CD8-positive, alpha-beta memory T cell (primary cell): ENCODE results near the gene TEAD3. TPM values are rescaled to one million over a fixed set of nuclear protein-coding genes. Genes with fewer than 3 reads are reported as not detected.
A peak's percentile ranks its signal among the peaks of the same experiment; 100 is the strongest.

ENCODE experiments used
- CTCF ChIA-PET: fragments of 350-600 bp; sonication (Branson Sonifier 250); formaldehyde crosslinking; loops from one replicate; lab custom pipeline; 2021; ENCODE audit warnings: antibody characterized with exemption; lab: Charles Lee
- POLR2A ChIA-PET: fragments of 350-600 bp; sonication (Branson Sonifier 250); formaldehyde crosslinking; loops from one replicate; lab custom pipeline; 2021; ENCODE audit warnings: antibody characterized with exemption; lab: Charles Lee
- DNase-seq, 5 donors: peaks; one replicate each; pipeline versions ENCODE4 v3.0.0 to v3.0.0-alpha.2; 2020 to 2022; ENCODE audit warnings: mixed read lengths in 1 of 5
- H3K27ac ChIP-seq: one replicate; pipeline ENCODE4 v1.7.0; 2013; ENCODE audit warnings: low read depth, mild to moderate bottlenecking, low read length, moderate library complexity
- H3K27me3 ChIP-seq: 2 replicates; pipeline ENCODE4 v1.7.0; 2013; ENCODE audit warnings: low read length, mild to moderate bottlenecking; ENCODE audit not compliant: insufficient read depth, poor library complexity, severe bottlenecking
- H3K36me3 ChIP-seq: 2 replicates; pipeline ENCODE4 v1.7.0; 2013; ENCODE audit warnings: mild to moderate bottlenecking, low read length, moderate library complexity; ENCODE audit not compliant: insufficient read depth
- H3K4me1 ChIP-seq: 2 replicates; pipeline ENCODE4 v1.7.0; 2013; ENCODE audit warnings: mild to moderate bottlenecking, low read length, moderate library complexity; ENCODE audit not compliant: insufficient read depth
- H3K4me3 ChIP-seq: 2 replicates; pipeline ENCODE4 v1.7.0; 2013; ENCODE audit warnings: mild to moderate bottlenecking, low read length
- H3K9me3 ChIP-seq: 2 replicates; pipeline ENCODE4 v1.7.0; 2013; ENCODE audit warnings: mild to moderate bottlenecking, low read length
- H3K27ac Mint-ChIP-seq, 8 donors: one replicate each; pipeline ENCODE4 v1.8.0; 2020 to 2021; ENCODE audit warnings: mixed read lengths in 8 of 8, mild to moderate bottlenecking in 6 of 8, inconsistent platforms in 3 of 8, moderate library complexity in 3 of 8
- H3K27me3 Mint-ChIP-seq, 2 donors: one replicate each; pipeline ENCODE4 v1.8.0; 2020 to 2021; ENCODE audit warnings: mixed read lengths in 2 of 2, mild to moderate bottlenecking in 1 of 2, moderate library complexity in 1 of 2
- H3K36me3 Mint-ChIP-seq, 3 donors: one replicate each; pipeline ENCODE4 v1.8.0; 2020 to 2021; ENCODE audit warnings: mixed read lengths in 3 of 3, inconsistent platforms in 1 of 3, mild to moderate bottlenecking in 1 of 3
- H3K4me1 Mint-ChIP-seq, 3 donors: one replicate each; pipeline ENCODE4 v1.8.0; 2020 to 2021; ENCODE audit warnings: mixed read lengths in 3 of 3, inconsistent platforms in 1 of 3, mild to moderate bottlenecking in 1 of 3
- H3K4me3 Mint-ChIP-seq, 7 donors: one replicate each; pipeline ENCODE4 v1.8.0; 2020 to 2021; ENCODE audit warnings: mixed read lengths in 7 of 7, mild to moderate bottlenecking in 6 of 7, moderate library complexity in 4 of 7, inconsistent platforms in 2 of 7
- H3K9me3 Mint-ChIP-seq, 5 donors: one replicate each; pipeline ENCODE4 v1.8.0; 2020 to 2022; ENCODE audit warnings: mixed read lengths in 5 of 5, mild to moderate bottlenecking in 3 of 5, moderate library complexity in 2 of 5, inconsistent platforms in 1 of 5
- polyA plus RNA-seq: library from polyadenylated mRNA; unstranded; fragments of 300-500 nt; fragmentation: Illumina TruSeq; gene quantifications from one replicate; pipeline ENCODE4 v1.2.3, GENCODE V29; 2021
- total RNA-seq, 2 experiments: library from RNA; stranded (reverse); gene quantifications; one replicate each; pipeline ENCODE4 v1.2.3, GENCODE V29; 2021

The TEAD3 gene
- total and polyA plus RNA-seq, 3 experiments from 2014 or later, result 0.25 to 0.90 (median 0.53) TPM

DNA sequence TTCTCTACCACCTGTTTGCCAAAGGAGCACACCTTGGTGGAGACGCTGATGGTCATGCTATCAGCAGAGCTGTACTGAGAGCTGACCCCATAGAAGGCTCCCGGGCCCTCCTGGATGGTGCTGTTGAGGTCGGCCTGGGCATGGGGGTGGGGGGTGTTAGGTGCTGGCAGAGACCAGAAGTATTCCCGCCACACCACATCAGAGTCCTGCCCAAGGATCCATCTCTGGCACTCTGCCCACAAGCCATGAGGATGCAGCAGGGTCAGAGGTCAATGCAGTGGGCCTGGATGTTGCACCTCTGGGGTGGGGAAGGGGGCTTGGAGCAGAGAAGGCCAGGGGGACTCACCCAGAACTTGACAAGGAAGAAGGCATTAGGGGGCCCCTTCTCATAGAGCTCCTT lies 21.3 kb downstream of the TEAD3 start:
- no peaks in the 10 kb centered on the region for H3K27me3 Mint-ChIP-seq
- Histone ChIP-seq H3K4me3 (no peak overlapping the region), H3K27ac (no peak overlapping the region), H3K9me3 (no peaks in the 10 kb centered on the region), H3K4me1 (peaks cover 16% of the 10 kb centered on the region), H3K27me3 (no peaks in the 10 kb centered on the region), H3K36me3 (peaks cover 25% of the 10 kb centered on the region)
- peaks cover 0 to 33% (median 5%) of the 10 kb centered on the region in 3 donors for H3K36me3 Mint-ChIP-seq
- H3K4me1 Mint-ChIP-seq, result peaks cover 14 to 23% (median 20%) of the 10 kb centered on the region in 3 donors
- no peaks in the 10 kb centered on the region for H3K9me3 Mint-ChIP-seq
- H3K27ac Mint-ChIP-seq, result no peak overlapping the region
- POLR2A ChIA-PET, result no interaction called here
- no peak for DNase-seq
- H3K4me3 Mint-ChIP-seq, result no peak overlapping the region
- CTCF ChIA-PET, result no interaction called here

DNA sequence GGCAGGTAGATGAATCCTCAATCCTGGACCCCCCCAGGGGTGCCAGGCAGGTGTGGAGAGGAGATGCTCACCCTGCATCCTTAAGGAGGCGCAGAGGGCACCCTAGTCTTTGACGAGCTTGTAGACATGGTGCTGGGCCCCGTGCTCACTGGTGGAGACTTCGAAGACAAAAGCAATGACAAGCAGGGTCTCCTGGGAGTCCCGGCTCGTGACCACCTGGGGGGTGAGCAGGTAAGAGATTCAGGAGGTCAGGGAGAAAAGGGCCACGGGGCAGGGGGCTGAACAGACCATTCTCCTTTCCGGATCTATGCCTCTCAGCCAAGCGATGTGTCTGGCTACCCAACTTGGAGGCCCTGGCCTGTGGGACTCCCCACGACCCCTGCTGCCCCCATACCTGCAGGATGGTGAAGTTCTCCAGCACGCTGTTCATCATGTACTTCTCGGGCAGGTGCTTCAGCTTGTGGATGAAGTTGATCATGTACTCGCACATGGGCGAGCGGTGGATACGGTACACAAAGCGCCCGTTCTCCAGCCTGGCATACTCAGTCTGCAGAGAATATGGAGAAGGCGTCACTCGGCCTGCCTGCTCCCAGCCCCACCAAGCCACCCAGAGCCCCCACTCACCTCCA lies 21.8 kb downstream of the TEAD3 start:
- peaks cover 19 to 28% (median 25%) of the 10 kb centered on the region in 3 donors for H3K4me1 Mint-ChIP-seq
- peaks cover 22% of the 10 kb centered on the region for H3K4me1 ChIP-seq
- no peaks in the 10 kb centered on the region for H3K27me3 Mint-ChIP-seq
- peak overlapping the region in 1 of 8 donors; percentile 50 for H3K27ac Mint-ChIP-seq
- no peaks in the 10 kb centered on the region for H3K9me3 ChIP-seq
- peaks cover 25% of the 10 kb centered on the region for H3K36me3 ChIP-seq
- no peak overlapping the region for H3K4me3 Mint-ChIP-seq
- ChIA-PET CTCF (no interaction called here), POLR2A (no interaction called here)
- no peak overlapping the region for H3K27ac ChIP-seq
- H3K4me3 ChIP-seq, result no peak overlapping the region
- DNase-seq, result no peak
- no peaks in the 10 kb centered on the region for H3K9me3 Mint-ChIP-seq
- H3K27me3 ChIP-seq, result no peaks in the 10 kb centered on the region
- H3K36me3 Mint-ChIP-seq, result peaks cover 0 to 39% (median 5%) of the 10 kb centered on the region in 3 donors

DNA sequence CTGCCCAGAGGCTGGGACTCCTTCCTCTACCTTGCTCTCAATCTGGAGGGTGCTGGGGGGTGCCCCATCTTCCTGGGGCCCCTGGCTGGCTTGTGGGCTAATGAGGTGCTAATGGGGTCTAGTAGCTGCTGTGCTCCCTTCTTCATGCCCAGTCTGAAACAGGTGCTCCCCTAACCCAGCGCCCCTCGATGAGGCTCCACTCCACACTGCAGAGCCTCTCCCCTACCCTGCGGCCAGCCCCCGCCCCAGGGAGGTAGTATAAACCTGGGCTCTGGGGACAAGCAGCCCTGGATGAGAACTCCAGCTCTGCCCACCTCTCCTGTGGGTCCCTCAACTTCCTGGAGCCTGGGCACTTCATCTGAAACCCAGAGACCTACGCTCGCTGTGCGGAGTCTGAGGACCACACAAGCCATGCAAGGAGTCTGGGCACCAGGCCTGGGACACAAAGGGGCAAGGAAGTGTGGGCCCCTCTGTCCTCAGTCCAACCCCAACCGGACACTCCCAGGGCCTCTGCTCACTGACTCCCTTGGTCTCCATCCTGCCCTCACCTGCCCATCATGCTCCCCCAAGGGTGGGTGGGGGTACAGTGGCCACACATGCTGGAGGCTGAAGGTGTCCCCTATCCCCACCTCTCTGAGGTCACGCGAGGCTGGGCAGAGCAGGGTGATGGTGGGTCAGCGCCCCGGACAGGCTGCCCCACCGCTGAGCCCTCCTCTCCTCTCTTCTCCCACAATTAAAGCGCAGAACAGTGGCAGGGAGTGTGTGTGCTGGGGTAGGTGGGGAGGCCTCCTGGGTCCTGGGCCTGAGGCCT lies 22.5 kb downstream of the TEAD3 start:
- Mint-ChIP-seq H3K4me1 (peaks cover 26 to 35% (median 32%) of the 10 kb centered on the region in 3 donors), H3K36me3 (peaks cover 0 to 46% (median 9%) of the 10 kb centered on the region in 3 donors), H3K27me3 (peaks cover 0 to 2% of the 10 kb centered on the region in 2 donors), H3K4me3 (no peak overlapping the region), H3K27ac (peak overlapping the region in 3 of 8 donors; percentile 34 to 73 (median 56)), H3K9me3 (no peaks in the 10 kb centered on the region)
- H3K27me3 ChIP-seq, result no peaks in the 10 kb centered on the region
- H3K4me1 ChIP-seq, result peaks cover 29% of the 10 kb centered on the region
- no peaks in the 10 kb centered on the region for H3K9me3 ChIP-seq
- POLR2A ChIA-PET, result no interaction called here
- CTCF ChIA-PET, result no interaction called here
- H3K36me3 ChIP-seq, result peaks cover 25% of the 10 kb centered on the region
- no peak for DNase-seq
- no peak overlapping the region for H3K4me3 ChIP-seq
- no peak overlapping the region for H3K27ac ChIP-seq

DNA sequence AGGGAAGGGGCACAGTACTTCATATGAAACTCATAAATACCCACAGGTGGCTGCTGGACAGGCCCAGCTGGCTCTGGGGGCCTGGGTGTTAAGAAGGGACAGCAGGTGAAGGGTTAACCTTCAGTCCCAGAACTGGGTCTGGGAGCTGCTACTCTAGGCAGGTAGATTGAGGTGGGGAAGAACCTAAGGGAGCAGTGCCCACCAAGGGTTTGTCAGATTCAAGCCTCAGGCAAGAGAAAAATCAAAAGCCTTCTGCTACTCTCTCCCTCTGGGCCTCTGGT lies 23.1 kb downstream of the TEAD3 start:
- Mint-ChIP-seq H3K27ac (peak overlapping the region in 2 of 8 donors; percentile 34 to 56), H3K9me3 (no peaks in the 10 kb centered on the region), H3K27me3 (peaks cover 0 to 4% of the 10 kb centered on the region in 2 donors), H3K4me3 (no peak overlapping the region), H3K36me3 (peaks cover 0 to 51% (median 10%) of the 10 kb centered on the region in 3 donors), H3K4me1 (peaks cover 28 to 37% (median 34%) of the 10 kb centered on the region in 3 donors)
- CTCF ChIA-PET, result interaction anchor here (0.8 kb wide), 1 partner anchor 24 kb away, joined by 3 read pairs; no protein-coding TSS in a partner anchor
- Histone ChIP-seq H3K4me1 (peaks cover 32% of the 10 kb centered on the region), H3K36me3 (peaks cover 25% of the 10 kb centered on the region), H3K27me3 (no peaks in the 10 kb centered on the region), H3K4me3 (no peak overlapping the region), H3K27ac (no peak overlapping the region), H3K9me3 (no peaks in the 10 kb centered on the region)
- DNase-seq, result no peak
- POLR2A ChIA-PET, result interaction anchor here (0.8 kb wide), 1 partner anchor 20 kb away, joined by 3 read pairs; no protein-coding TSS in a partner anchor

DNA sequence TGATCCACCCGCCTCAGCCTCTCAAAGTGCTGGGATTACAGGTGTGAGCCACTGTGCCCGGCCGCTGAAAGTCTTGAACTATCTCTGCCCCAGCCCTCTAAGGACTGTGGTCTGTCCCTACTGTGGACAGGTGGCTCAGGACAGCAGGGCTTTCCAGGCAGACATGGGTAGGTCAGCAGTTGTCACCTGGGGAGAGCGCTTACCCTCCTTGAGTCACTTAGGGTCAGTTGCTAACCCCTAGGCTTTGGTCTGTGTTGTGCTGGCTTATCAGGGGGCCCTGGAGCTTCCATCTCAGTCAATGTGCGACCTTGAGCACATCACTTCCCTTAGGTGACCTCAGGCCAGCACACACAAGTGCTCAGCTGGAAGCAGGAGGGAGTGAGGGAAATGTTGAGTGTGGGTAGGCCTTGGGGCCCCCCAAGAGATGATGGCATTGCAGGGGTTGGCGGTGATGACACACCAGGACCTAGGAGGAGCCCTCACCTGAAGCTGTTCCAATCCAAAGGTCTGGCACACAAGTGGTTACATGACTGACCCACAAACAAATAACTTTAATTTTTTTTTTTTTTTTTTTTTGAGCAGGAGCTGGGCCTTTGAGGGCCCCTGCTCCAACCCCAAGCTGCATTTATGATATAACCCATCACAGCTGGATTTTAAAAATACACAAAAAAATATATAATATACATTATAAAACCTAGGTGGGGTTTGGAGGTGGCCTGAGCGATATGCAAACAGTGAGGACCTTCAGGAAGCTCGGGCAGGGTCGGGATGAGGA lies 23.6 kb downstream of the TEAD3 start:
- peaks cover 0 to 57% (median 10%) of the 10 kb centered on the region in 3 donors for H3K36me3 Mint-ChIP-seq
- Histone ChIP-seq H3K4me3 (no peak overlapping the region), H3K27me3 (no peaks in the 10 kb centered on the region), H3K9me3 (no peaks in the 10 kb centered on the region), H3K27ac (no peak overlapping the region), H3K4me1 (peaks cover 32% of the 10 kb centered on the region), H3K36me3 (peaks cover 25% of the 10 kb centered on the region)
- POLR2A ChIA-PET, result interaction anchor here (0.6 to 0.8 kb wide), 2 partner anchors 20 to 134 kb away, joined by 3 to 4 read pairs; no protein-coding TSS in a partner anchor
- peaks cover 28 to 37% (median 34%) of the 10 kb centered on the region in 3 donors for H3K4me1 Mint-ChIP-seq
- H3K27me3 Mint-ChIP-seq, result peaks cover 0 to 5% of the 10 kb centered on the region in 2 donors
- no peak for DNase-seq
- H3K9me3 Mint-ChIP-seq, result no peaks in the 10 kb centered on the region
- H3K27ac Mint-ChIP-seq, result peak overlapping the region in 1 of 8 donors; percentile 56
- no peak overlapping the region for H3K4me3 Mint-ChIP-seq
- CTCF ChIA-PET, result interaction anchor here (0.8 to 1.6 kb wide), 2 partner anchors 9 to 24 kb away, joined by 3 read pairs; no protein-coding TSS in a partner anchor

DNA sequence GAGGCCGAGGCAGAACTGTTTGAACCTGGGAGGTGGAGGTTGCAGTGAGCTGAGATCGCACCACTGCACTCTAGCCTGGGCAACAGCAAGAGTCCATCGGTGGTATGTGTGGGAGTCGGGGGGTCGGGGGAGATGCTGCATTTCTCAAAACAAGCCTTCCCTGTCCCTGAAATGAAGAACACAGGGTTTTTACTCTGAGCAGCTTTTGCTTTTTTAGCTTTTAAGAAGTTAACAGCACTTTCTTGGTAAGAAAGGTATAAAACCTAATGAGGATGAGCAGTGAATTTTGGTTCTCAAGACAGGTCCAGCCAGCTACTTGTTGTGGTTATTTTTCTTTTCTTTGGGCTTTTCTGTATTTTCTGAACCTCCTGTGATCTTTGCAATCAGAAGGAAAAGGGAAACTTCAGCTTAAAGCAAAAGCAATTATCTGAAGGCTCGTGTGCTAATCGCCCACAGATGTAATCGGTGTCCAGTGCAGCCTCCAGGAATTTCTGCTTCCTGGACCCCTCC lies 25.0 kb downstream of the TEAD3 start:
- Histone ChIP-seq H3K27me3 (no peaks in the 10 kb centered on the region), H3K4me1 (peaks cover 39% of the 10 kb centered on the region), H3K36me3 (peaks cover 25% of the 10 kb centered on the region), H3K27ac (peak overlapping the region; percentile 11), H3K4me3 (no peak overlapping the region), H3K9me3 (no peaks in the 10 kb centered on the region)
- H3K9me3 Mint-ChIP-seq, result no peaks in the 10 kb centered on the region
- CTCF ChIA-PET, result interaction anchor here (0.8 to 2.0 kb wide), 4 partner anchors 8 to 264 kb away, joined by 3 to 7 read pairs (median 4); partner anchors contain the start of gene DEF6
- POLR2A ChIA-PET, result no interaction called here
- H3K27ac Mint-ChIP-seq, result peak overlapping the region in 7 of 8 donors; percentile 37 to 99 (median 68)
- H3K4me3 Mint-ChIP-seq, result peak overlapping the region in 3 of 7 donors; percentile 24 to 96 (median 38)
- peaks cover 0 to 62% (median 12%) of the 10 kb centered on the region in 3 donors for H3K36me3 Mint-ChIP-seq
- peaks cover 35 to 46% (median 41%) of the 10 kb centered on the region in 3 donors for H3K4me1 Mint-ChIP-seq
- DNase-seq, result no peak
- peaks cover 0 to 5% of the 10 kb centered on the region in 2 donors for H3K27me3 Mint-ChIP-seq

DNA sequence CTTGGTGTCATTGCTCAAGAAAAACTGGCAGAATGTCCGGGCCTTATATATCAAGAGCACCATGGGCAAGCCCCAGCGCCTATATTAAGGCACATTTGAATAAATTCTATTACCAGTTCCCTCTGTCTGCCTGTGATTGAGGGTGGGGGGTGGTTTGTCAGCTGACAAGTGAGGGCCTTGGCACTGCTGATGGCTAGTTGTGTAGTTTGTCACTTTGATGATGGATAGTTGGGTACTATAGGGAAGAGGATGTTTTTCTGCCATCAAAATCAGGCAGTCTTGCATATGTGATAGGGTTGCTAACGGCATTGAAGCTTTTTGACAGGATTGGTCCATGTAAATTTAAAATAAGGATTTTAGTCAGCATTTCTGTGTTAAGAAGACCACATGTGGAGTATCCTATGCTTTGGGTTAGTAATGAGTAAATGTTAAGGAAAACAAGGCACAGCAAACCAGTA lies 26.2 kb downstream of the TEAD3 start:
- CTCF ChIA-PET, result interaction anchor here (1.0 to 2.0 kb wide), 3 partner anchors 19 to 265 kb away, joined by 4 to 5 read pairs (median 4); partner anchors contain the start of gene FANCE
- Histone ChIP-seq H3K27me3 (no peaks in the 10 kb centered on the region), H3K9me3 (no peaks in the 10 kb centered on the region), H3K4me1 (peaks cover 39% of the 10 kb centered on the region), H3K4me3 (no peak overlapping the region), H3K27ac (no peak overlapping the region), H3K36me3 (peaks cover 25% of the 10 kb centered on the region)
- Mint-ChIP-seq H3K9me3 (no peaks in the 10 kb centered on the region), H3K27ac (peak overlapping the region; percentile 21 to 99 (median 96)), H3K4me1 (peaks cover 35 to 46% (median 41%) of the 10 kb centered on the region in 3 donors), H3K36me3 (peaks cover 0 to 68% (median 12%) of the 10 kb centered on the region in 3 donors), H3K4me3 (peak overlapping the region; percentile 89 to 99 (median 97)), H3K27me3 (peaks cover 0 to 5% of the 10 kb centered on the region in 2 donors)
- POLR2A ChIA-PET, result interaction anchor here (0.6 kb wide), 2 partner anchors 27 to 262 kb away, joined by 3 to 4 read pairs; no protein-coding TSS in a partner anchor
- no peak for DNase-seq
